A673 (cell line): ENCODE data around the gene HPGDS.

Experiments
- CTCF ChIP-seq: fragments of 300-800, 200-600 bp; sonication (generic); conservative IDR thresholded peaks from 2 replicates; pipeline ENCODE4 v1.5.1; 2017; ENCODE audit warnings: low read depth, mild to moderate bottlenecking, antibody characterized with exemption, low read length, moderate library complexity, mixed read lengths
- EZH2 ChIP-seq: fragments of 200-600 bp; sonication (generic); IDR thresholded peaks from 2 replicates; pipeline ENCODE4 v1.6.1; 2017; ENCODE audit warnings: borderline replicate concordance, low read depth, mild to moderate bottlenecking, mixed read lengths, antibody characterized with exemption, low read length; ENCODE audit not compliant: poor library complexity, severe bottlenecking

DNA sequence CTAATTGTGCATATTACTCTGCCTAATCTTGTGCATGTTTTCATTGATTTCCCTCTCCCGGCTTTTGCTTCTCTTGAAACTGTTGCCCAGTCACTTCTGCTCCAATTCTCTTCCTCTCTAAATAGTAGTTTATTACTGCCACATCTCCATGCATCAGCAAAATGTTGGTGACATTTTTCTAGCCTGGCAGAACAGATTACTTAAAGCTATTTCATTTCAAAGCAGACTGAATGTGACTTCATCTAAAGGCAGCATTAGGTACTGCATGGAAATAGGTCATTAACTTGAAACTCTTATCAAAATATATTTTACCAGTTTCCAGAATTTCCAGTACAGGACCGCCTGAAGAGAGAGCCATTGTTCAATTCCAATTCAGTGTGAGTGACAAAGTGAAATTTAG is 52.4 kb downstream of the HPGDS start:
- TF ChIP-seq CTCF: no peak
- TF ChIP-seq EZH2: no peak
